HG03159 (cell line): ENCODE measurements around the gene CA10.

Source experiments
- ATAC-seq: cut with Tn5 transposase; IDR thresholded peaks from one replicate; pipeline ENCODE4 v1.9.1; 2021; ENCODE audit warnings: mild to moderate bottlenecking, moderate library complexity; ENCODE audit not compliant: unreplicated experiment

CA10 gene

DNA sequence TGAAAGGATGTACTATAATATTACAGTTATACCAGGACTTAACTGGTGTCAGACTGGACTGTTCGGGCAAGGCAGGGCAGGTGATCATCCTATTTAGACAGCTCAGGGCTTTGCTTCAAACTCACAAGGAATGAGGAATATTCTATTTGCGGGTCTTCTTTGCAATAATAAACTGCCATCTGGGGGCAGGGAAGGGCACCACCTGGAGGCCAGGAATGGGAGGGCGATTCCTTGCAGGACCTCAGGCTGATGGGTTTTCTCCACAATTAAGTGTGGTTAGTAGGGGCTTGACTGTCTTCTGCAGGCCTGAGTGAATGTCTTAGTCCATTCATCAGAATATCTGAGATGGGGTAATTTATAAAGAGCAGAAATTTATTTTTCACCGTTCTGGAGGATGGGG lies 424.1 kb downstream of the CA10 start:
- ATAC-seq, result no peak

DNA sequence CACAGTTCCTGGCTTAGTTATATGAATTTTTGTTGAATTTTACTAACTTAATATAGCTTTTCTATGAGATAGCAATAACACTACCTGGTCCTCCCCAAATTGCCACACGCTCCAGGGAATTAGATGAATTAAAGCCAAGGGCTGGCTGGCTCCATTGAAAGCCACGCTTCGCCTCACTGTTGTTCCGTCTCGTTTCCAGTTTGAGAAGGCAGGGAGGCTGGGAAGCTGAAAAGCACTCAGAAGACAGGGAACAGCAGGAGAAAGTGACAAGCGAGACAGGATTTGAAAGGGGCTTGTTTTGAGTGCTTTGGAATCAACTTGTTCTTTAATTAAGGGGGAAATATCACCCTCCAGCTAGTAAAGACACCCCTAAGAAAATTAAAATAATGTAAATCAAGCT lies 425.3 kb downstream of the CA10 start:
- ATAC-seq, result no peak

DNA sequence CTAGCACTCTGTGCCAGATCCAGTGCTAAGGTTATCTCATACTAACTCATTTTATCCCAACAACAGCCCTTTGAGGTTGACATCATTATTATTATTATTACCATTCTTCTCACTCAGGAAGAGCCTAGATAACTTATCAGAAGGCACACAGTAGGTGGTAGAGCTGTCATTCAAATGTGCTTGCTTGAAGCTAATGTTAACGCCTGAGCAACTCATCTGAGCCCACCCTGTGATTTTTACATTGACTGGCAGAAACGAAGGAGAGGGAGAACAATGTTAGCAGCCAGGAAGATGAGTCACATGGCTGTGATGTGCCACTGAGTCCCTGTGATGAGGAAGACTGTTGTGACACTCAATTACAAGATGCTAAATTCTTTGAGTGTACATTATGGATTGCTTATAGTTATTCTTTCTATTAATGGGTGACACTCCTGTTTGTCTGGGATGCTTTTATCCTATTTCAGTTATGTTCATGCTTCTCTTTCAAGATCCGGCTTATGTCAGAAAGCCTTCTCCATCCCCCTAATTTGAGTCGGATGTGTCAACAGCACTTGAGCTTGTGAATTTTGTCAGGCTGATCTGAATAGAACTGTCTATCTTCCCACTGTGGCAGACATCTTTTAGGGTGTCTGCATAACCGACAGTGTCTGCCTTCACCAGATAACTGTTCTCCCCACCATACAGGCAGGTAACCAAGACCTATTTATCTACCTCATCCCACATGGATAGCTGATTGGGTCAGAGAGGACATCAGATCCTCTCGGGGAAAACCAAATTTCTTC lies 426.4 kb downstream of the CA10 start:
- ATAC-seq, result no peak

DNA sequence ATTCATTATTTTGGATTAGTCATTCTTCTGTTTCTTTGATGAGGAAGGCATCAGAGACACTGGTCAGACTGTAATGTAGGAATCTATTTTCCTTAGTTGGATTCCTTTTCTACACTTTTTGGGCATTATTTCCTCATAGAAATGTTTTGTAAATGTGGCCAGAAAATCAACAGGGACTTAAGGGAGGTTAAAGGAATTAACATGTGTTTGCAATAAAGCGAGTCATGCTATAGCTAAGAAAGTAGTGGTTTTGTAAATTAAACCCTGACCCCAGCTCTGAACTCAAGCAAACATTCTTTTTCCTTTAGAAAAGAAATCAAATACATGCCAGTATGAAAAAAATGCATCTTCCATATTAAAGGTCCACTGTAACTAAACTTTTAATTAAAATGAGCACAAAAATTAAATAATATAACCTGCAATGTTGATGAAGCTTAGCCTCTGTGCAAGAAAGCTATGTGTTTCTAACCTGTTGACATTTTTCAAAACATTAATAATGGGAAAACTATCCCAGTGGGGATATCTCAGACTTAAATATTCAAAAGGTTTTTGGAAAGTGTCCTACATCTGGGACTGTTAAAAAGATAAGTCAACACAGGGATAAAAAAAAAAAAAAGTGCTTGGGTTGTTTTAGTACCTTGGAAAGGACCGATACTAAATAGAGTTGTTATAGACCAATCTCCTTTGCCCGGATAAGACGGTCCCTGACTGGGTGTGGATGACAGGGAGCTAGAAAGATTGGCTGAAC lies 428.0 kb downstream of the CA10 start:
- ATAC-seq, result no peak

DNA sequence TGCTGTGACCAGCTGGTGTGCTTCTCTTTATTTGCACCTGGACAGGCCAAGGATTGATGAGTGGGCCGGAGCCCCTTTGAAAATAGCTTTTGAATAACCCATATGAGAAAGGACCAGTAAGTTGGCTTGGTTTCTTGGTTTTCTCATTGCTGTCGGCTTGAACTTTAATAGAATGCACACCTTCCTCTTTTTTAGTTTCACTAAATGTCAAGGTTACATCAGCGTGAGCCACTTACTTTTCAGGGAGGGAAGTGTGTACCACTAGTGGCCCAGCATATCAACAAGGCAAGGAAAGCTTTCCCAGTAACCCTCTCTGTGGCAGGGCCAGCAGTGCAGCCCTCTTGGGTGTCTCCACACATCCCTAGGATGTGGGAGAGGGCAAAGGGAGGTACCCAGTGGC lies 433.3 kb downstream of the CA10 start:
- peak; percentile 80 for ATAC-seq

DNA sequence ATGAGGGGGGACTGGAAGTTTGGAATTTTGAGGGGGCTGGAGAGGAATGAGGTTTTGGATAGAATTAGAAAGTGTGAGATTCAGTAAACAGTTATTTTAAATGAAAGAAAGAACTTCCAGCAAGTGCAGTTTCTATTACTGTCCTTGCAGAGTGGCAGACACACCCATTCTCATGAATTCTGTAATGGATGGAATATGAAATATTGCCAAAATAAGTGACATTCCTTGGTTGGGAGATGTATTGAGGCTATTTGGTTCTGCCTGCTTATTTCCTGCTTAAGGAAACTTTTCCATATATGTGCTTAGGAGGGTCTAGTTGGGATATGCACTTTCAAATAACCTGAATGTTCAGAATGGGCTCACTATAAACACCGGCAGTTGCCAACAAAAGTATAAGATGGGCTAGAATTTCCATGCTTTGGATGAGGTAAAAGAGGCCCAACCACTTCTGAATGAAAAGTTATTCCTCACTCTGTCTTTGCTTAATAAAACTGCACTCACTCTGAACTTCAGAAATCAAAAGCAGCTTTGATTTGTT lies 434.4 kb downstream of the CA10 start:
- no peak for ATAC-seq

DNA sequence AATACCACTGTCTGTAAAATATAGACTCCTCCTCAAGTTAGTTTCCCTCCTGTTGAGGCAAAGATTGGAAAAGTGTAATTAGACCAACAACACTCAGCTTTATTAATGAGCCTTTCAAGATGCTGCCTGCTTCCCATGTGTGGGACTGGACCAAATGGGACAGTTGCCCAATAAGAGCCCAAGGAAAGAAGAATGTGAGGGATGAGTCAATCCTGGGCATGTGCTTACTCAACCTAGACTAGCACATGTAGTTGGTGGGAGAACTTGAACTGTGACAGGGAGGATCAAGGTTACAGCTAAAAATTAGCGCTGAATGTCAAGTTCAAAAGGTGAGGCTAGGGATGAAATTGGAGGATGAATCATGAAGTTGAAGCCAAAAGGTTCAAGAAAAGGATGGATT lies 435.5 kb downstream of the CA10 start:
- no peak for ATAC-seq

DNA sequence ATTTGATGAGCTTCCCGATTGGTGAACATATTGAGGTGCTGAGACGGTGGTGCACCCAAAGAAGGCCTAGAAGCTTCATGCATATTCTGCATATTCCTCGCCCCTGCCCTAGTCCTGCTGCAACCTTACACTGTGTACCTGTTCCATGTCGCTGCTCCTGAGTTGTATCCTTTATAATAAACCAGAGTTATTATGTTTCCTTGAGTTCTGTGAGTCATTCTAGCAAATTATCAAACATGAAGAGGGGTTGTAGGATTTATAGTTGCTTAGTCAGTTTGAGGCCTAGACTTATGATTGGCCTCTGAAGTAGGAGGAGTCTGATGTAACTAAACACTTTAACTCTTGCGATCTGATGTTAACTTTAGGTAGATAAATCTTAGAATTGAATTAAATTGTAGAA lies 436.8 kb downstream of the CA10 start:
- ATAC-seq, result no peak

DNA sequence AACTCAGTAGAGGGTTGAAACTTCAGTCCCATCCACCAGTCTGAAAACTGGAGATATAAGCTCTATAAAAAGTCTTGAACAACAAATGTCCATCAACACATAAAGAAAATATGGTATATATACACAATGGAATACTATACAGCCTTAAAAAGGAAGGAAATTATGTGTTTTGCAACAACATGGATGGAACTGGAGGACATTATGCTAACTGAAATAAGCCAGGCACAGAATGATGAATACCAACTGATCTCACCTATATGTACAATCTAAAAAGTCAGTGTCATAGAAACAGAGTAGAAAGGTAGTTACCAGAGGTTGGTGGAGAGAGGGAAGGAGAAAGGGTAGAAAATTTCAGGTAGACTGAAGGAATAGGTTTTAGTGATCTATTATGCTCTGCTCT lies 438.1 kb downstream of the CA10 start:
- no peak for ATAC-seq

DNA sequence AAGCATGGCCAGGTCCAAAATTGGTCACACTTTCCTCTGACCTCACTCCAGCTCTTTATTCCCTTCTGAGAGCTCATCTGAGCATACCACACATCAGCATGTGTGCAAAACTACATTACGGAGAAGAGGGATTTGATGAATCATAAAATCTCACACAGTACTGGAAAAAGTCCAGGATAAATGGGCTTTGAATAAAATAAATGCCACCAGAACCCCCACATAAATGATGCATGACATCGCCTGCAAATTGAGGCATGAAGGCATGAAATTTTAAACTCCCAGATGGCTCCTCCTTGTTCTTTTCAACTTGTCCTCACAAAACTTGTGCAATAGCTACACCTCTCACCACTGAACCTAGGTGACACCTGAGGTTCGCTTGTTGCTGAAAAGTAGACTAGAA lies 439.5 kb downstream of the CA10 start:
- ATAC-seq, result no peak

DNA sequence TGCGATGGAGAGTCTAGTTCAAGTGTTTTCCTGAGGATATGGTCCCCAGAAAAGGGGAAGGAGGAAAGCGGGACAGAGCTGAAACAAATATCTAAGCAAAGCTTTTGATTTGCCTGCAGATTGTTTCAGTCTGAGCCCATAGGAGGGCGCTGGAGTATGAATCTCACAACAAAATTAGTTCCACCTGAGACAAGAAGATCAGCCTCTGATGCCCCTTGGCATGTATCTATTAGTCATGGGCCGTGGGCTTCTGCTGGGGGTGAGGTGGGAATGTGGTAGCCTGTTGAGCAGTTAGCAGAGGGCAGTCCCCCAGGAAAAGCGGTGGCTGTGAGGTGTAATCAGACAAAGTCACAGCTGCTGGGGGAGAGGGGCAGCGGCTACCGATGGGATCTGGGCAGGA lies 446.9 kb downstream of the CA10 start:
- no peak for ATAC-seq

DNA sequence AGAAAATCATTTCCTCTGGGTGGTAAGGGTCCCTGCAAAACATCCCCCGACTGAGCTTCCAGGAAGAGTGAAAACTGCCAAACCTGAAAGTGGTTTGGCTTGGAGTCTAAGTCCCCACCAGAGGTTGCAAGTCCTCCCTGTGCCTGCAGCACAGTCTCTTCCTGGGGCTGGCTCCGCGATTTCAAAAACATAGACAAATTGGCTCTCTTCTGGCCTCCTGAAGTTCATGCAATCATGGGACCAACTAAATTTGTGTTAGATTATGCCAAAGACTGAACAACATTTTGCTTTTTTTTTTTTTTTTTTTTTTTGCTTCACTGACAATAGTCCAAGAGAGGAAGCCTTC lies 447.9 kb downstream of the CA10 start:
- ATAC-seq, result no peak

DNA sequence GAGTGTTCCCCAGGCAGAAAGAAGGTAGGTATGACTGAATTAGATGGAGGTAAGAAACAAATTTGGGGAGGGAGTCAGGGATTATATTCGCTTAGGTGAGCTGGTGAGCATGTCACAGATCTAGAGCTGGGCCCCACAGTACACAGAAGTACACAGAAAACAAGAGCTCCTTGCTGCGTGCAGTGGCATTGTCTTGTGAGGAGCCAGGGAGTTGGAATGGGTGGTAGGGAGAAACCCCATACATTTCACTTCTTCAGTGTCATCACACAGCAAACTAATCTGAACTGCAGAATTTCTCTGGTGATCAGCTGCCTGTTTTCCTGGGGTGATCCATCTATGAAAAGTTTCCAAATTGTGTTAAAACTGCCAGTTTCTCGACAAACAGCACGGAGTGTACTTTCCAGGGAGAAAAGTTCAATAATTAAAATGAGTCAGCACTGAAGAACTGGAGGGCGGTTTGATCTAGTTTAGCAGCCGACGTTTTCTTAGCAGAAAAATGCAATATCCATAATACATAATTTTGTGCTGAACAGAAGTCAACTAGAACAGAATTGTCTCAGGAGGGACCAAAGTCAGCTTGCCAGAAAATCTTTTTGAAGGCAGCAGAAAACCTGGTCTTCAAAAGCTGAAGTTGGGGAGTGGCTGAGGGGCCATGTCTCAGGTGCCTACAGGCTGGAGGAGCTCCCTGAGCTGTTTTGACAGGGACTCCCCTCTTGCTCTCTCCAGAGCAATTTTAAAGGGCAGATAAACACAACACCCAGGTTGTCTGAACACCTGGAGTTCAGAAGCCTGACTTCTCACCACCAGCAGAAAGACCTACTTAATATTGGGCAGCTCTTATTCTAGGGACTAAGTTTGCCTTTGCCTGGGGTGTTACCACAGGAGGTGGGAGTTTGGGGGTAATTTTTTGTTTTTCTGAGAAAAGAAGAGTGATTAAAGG lies 448.6 kb downstream of the CA10 start:
- ATAC-seq, result no peak

DNA sequence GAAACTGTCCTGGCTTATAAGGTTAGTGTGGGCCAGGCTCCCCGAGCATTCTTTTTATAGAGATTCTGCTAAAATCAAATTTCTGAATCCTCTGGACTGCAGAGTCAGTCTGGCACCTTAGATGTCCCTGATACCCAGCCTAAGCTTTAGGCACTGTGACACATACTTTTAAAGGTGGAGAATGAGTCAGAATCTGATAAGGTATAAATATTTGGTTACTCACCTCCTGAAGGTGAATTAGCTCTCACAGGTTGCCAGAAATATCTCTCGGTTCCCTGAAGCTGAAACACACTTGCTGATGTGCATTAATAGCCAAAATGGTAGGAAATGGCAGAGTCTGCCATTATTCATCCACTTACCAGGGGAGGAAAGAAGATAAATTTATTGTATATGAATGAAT lies 451.3 kb downstream of the CA10 start:
- ATAC-seq, result no peak

DNA sequence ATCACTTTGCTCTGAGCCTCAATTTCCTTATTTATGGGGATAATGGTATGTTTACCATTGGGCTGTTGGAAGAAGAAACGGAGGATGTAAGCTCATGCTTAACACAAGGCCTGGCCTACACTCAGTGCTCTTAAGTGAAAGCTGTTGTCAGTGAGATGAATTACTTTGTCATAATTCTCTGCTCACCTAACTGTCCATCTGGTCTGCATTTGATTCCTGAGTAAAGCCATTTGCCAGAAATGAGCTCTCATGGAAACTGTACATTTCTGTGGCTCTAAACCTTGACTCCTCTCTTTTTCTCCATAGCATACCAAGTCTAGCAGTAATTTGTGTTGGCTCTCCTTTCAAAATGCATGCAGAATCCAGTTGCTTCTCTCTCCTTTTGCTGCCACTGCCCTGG lies 452.4 kb downstream of the CA10 start:
- no peak for ATAC-seq

DNA sequence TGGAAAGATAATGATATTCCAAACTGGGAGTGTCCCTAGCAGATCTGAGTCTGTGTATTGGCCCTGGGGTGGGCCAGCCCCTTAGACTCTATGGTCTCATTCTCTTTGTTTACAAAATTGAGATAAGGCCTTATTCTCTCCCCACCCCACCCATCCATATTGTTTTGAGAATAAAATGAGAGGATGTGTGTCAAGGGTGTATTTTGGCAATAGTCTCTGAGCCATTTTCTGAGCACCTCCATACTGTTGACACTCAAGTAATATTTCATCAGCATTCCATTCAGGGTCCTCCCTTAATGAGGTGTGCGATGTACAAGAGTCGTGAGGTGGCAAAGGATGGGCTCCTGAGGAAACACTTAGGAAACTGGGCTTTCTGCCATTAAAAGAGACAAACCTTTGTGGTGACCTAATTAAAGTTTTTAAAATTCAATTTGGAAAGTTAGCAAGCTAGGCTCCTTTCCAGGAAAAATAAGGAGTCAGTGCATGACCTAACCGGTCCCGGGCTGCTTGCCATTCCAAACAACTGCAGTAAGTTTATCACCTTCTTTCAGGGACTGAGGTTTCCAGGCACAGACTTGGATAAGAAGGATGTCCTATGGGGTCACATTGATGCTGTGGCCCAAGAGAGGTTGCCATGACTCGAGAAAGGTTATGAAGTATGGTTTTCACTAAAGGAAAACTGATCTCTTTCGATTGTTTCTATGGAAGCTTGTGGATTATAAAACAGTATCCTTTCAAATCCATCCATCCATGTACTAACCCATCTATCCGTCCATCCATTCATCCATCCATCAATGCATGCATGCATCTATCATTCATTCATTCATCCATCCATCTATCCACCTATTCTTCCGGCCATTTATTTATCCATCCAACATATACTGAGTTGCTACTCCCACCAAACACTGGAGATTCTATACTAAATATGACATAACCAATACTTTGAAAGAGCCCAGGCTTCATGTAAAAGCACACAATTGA lies 454.9 kb downstream of the CA10 start:
- ATAC-seq, result no peak

DNA sequence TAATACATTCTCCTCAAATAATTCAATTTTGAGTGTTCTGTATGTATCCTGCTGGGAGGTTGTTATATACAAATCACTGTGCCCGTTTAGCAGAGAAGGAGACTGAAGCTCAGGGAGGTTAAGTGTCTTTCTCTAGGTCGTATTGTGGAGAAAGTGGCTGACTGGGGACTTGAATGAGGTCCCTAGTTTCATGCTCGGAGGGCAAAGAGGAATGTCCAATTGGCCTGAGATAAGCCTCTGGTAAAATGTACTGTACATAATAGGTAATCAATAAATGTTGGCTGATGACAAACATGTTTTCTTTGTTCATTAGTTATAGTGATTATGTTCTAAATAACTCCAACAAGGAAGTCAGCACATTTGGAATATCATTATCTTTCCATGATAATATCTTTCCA lies 455.6 kb downstream of the CA10 start:
- ATAC-seq, result no peak

DNA sequence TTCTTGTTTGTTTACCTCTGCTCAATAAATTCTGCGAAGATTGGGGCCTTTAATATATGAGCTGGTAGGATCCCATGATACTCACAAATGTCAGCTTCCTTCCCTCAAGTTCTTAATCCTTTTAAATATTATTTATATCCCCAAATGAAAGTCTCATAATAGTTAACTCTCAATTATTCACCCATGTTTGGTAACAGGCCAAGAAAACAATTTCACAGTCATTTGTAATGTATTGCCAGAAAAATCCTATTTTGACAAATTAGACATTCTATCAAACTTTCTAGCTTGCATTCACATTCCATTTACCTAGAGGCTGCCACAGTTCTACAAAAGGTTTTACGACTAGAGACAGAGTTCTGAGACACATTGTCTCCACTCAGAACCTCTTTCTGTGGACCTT lies 457.0 kb downstream of the CA10 start:
- ATAC-seq, result no peak

DNA sequence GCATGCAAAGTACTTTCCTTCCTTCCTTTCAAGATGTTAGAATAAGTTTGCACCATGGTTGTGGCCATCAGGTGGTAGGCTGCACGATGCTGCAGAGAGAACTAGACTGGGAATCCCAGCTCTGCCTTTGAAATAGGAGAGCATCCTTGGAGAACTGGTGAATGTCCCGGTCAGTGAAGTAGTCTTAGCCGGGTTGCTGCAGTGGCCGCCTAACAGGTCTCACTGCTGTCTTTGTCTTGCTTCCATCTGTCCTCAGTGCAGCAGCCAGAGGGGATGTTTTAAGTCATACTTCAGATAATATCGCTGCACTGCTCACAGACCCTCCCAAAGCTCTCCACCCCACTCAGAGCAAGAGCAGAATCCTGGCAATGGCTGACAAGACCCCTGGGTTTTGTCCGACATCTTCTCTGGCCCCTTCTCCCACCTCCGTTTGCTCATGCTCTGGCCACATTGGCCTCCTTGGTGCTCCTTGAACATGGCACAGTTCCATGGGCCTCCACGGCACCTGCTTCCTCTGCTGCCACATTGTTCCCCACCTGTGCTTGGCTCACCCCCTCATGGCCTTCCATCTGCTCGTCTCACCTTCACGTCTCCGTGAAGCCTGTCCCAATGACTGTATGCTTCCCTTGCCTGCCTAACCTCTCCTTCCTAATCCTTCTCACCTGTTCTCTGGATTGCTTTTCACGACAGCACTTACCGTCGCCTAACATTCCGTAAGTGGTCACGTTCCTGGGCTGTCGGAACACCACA lies 458.3 kb downstream of the CA10 start:
- ATAC-seq, result no peak
